Measurements from ENCODE around the gene KLHDC4. TPM values are rescaled to one million over a fixed set of nuclear protein-coding genes. Genes with fewer than 3 reads are reported as not detected.
"Not testable (repeated sequence)": the region's sequence is repeated elsewhere in the genome, so short reads cannot be mapped to it uniquely, and the experiment has no call there.

KLHDC4 gene
- polyA plus RNA-seq, 2 donors = 20.0 to 32.4 TPM

- H3K9me3 ChIP-seq (ENCODE audit: control insufficient read depth in 2 of 2, insufficient read depth in 1 of 2, low read depth in 1 of 2, low read length in 1 of 2); H3K36me3 ChIP-seq (ENCODE audit: control insufficient read depth in 2 of 2, insufficient read depth in 2 of 2, low read length in 1 of 2); H3K4me1 ChIP-seq (ENCODE audit: control insufficient read depth in 2 of 2, insufficient read depth in 2 of 2, low read length in 1 of 2); H3K27me3 ChIP-seq (ENCODE audit: control insufficient read depth in 1 of 2, insufficient read depth in 2 of 2, low read length in 2 of 2); H3K27ac ChIP-seq (ENCODE audit: low read depth in 2 of 2, low read length in 1 of 2); H3K4me3 ChIP-seq (ENCODE audit: low read depth in 1 of 2, low read length in 2 of 2): not testable (repeated sequence)
- 77 to 78% methylated on average over 4 of the region's 4 CpGs for WGBS, 2 donors
These were observed 1.7 kb upstream of the KLHDC4 start for GRCh38 chr16:87767456-87767855.

GRCh38 chr16:87766485-87766797 lies 655 bp upstream of the KLHDC4 start:
- Histone ChIP-seq H3K4me1 (ENCODE audit: control insufficient read depth in 2 of 2, insufficient read depth in 2 of 2, low read length in 1 of 2) (peaks cover 2 to 4% of the 10 kb centered on the region in 2 donors), H3K4me3 (ENCODE audit: low read depth in 1 of 2, low read length in 2 of 2) (peak overlapping the region; percentile 72 to 89), H3K9me3 (ENCODE audit: control insufficient read depth in 2 of 2, insufficient read depth in 1 of 2, low read depth in 1 of 2, low read length in 1 of 2) (no peaks in the 10 kb centered on the region), H3K27ac (ENCODE audit: low read depth in 2 of 2, low read length in 1 of 2) (peak overlapping the region; percentile 86 to 97), H3K27me3 (ENCODE audit: control insufficient read depth in 1 of 2, insufficient read depth in 2 of 2, low read length in 2 of 2) (no peaks in the 10 kb centered on the region), H3K36me3 (ENCODE audit: control insufficient read depth in 2 of 2, insufficient read depth in 2 of 2, low read length in 1 of 2) (peaks cover 0 to 5% of the 10 kb centered on the region in 2 donors)
- WGBS, 2 donors = 36 to 43% methylated on average over 17 of the region's 17 CpGs

GRCh38 chr16:87765473-87765775 lies 362 bp downstream of the KLHDC4 start:
- Histone ChIP-seq H3K27ac (ENCODE audit: low read depth in 2 of 2, low read length in 1 of 2) (peak overlapping the region; percentile 86 to 97), H3K27me3 (ENCODE audit: control insufficient read depth in 1 of 2, insufficient read depth in 2 of 2, low read length in 2 of 2) (no peaks in the 10 kb centered on the region), H3K4me3 (ENCODE audit: low read depth in 1 of 2, low read length in 2 of 2) (peak overlapping the region; percentile 72 to 89), H3K4me1 (ENCODE audit: control insufficient read depth in 2 of 2, insufficient read depth in 2 of 2, low read length in 1 of 2) (peaks cover 2 to 4% of the 10 kb centered on the region in 2 donors), H3K9me3 (ENCODE audit: control insufficient read depth in 2 of 2, insufficient read depth in 1 of 2, low read depth in 1 of 2, low read length in 1 of 2) (no peaks in the 10 kb centered on the region), H3K36me3 (ENCODE audit: control insufficient read depth in 2 of 2, insufficient read depth in 2 of 2, low read length in 1 of 2) (peaks cover 0 to 8% of the 10 kb centered on the region in 2 donors)
- 0 to 1% methylated on average over 31 to 32 of the region's 32 CpGs for whole genome bisulfite sequencing, 2 donors

GRCh38 chr16:87764600-87765472 lies 950 bp downstream of the KLHDC4 start:
- H3K4me3 ChIP-seq (ENCODE audit: low read depth in 1 of 2, low read length in 2 of 2) = peak overlapping the region; percentile 72 to 89
- H3K36me3 ChIP-seq (ENCODE audit: control insufficient read depth in 2 of 2, insufficient read depth in 2 of 2, low read length in 1 of 2) = peaks cover 0 to 8% of the 10 kb centered on the region in 2 donors
- no peaks in the 10 kb centered on the region for H3K27me3 ChIP-seq (ENCODE audit: control insufficient read depth in 1 of 2, insufficient read depth in 2 of 2, low read length in 2 of 2)
- peaks cover 2 to 4% of the 10 kb centered on the region in 2 donors for H3K4me1 ChIP-seq (ENCODE audit: control insufficient read depth in 2 of 2, insufficient read depth in 2 of 2, low read length in 1 of 2)
- H3K9me3 ChIP-seq (ENCODE audit: control insufficient read depth in 2 of 2, insufficient read depth in 1 of 2, low read depth in 1 of 2, low read length in 1 of 2) = no peaks in the 10 kb centered on the region
- H3K27ac ChIP-seq (ENCODE audit: low read depth in 2 of 2, low read length in 1 of 2) = peak overlapping the region in 1 of 2 donors; percentile 97
- 26 to 33% methylated on average over 14 of the region's 14 CpGs for WGBS, 2 donors

- H3K27ac ChIP-seq (ENCODE audit: low read depth in 2 of 2, low read length in 1 of 2) = no peak overlapping the region
- WGBS, 2 donors = 89% methylated on average over 9 of the region's 9 CpGs
- no peak overlapping the region for H3K4me3 ChIP-seq (ENCODE audit: low read depth in 1 of 2, low read length in 2 of 2)
- no peaks in the 10 kb centered on the region for H3K27me3 ChIP-seq (ENCODE audit: control insufficient read depth in 1 of 2, insufficient read depth in 2 of 2, low read length in 2 of 2)
- H3K9me3 ChIP-seq (ENCODE audit: control insufficient read depth in 2 of 2, insufficient read depth in 1 of 2, low read depth in 1 of 2, low read length in 1 of 2) = no peaks in the 10 kb centered on the region
- H3K4me1 ChIP-seq (ENCODE audit: control insufficient read depth in 2 of 2, insufficient read depth in 2 of 2, low read length in 1 of 2) = peaks cover 2 to 4% of the 10 kb centered on the region in 2 donors
- peaks cover 0 to 12% of the 10 kb centered on the region in 2 donors for H3K36me3 ChIP-seq (ENCODE audit: control insufficient read depth in 2 of 2, insufficient read depth in 2 of 2, low read length in 1 of 2)
These were observed 3.2 kb downstream of the KLHDC4 start for GRCh38 chr16:87762620-87763019.

GRCh38 chr16:87762071-87762571 lies 3.7 kb downstream of the KLHDC4 start:
- peaks cover 2 to 4% of the 10 kb centered on the region in 2 donors for H3K4me1 ChIP-seq (ENCODE audit: control insufficient read depth in 2 of 2, insufficient read depth in 2 of 2, low read length in 1 of 2)
- WGBS, 2 donors = 84 to 85% methylated on average over 14 of the region's 14 CpGs
- no peak overlapping the region for H3K27ac ChIP-seq (ENCODE audit: low read depth in 2 of 2, low read length in 1 of 2)
- no peaks in the 10 kb centered on the region for H3K27me3 ChIP-seq (ENCODE audit: control insufficient read depth in 1 of 2, insufficient read depth in 2 of 2, low read length in 2 of 2)
- peaks cover 0 to 12% of the 10 kb centered on the region in 2 donors for H3K36me3 ChIP-seq (ENCODE audit: control insufficient read depth in 2 of 2, insufficient read depth in 2 of 2, low read length in 1 of 2)
- H3K9me3 ChIP-seq (ENCODE audit: control insufficient read depth in 2 of 2, insufficient read depth in 1 of 2, low read depth in 1 of 2, low read length in 1 of 2) = no peaks in the 10 kb centered on the region
- H3K4me3 ChIP-seq (ENCODE audit: low read depth in 1 of 2, low read length in 2 of 2) = no peak overlapping the region

GRCh38 chr16:87761060-87761459 lies 4.7 kb downstream of the KLHDC4 start:
- Histone ChIP-seq H3K27ac (ENCODE audit: low read depth in 2 of 2, low read length in 1 of 2) (no peak overlapping the region), H3K4me3 (ENCODE audit: low read depth in 1 of 2, low read length in 2 of 2) (no peak overlapping the region), H3K27me3 (ENCODE audit: control insufficient read depth in 1 of 2, insufficient read depth in 2 of 2, low read length in 2 of 2) (no peaks in the 10 kb centered on the region), H3K4me1 (ENCODE audit: control insufficient read depth in 2 of 2, insufficient read depth in 2 of 2, low read length in 1 of 2) (peaks cover 0 to 4% of the 10 kb centered on the region in 2 donors), H3K36me3 (ENCODE audit: control insufficient read depth in 2 of 2, insufficient read depth in 2 of 2, low read length in 1 of 2) (peaks cover 0 to 15% of the 10 kb centered on the region in 2 donors), H3K9me3 (ENCODE audit: control insufficient read depth in 2 of 2, insufficient read depth in 1 of 2, low read depth in 1 of 2, low read length in 1 of 2) (no peaks in the 10 kb centered on the region)
- WGBS, 2 donors = 88 to 90% methylated on average over 8 of the region's 8 CpGs

- WGBS, 2 donors = 91 to 93% methylated on average over 8 of the region's 8 CpGs
- no peaks in the 10 kb centered on the region for H3K27me3 ChIP-seq (ENCODE audit: control insufficient read depth in 1 of 2, insufficient read depth in 2 of 2, low read length in 2 of 2)
- no peak overlapping the region for H3K27ac ChIP-seq (ENCODE audit: low read depth in 2 of 2, low read length in 1 of 2)
- peaks cover 0 to 35% of the 10 kb centered on the region in 2 donors for H3K36me3 ChIP-seq (ENCODE audit: control insufficient read depth in 2 of 2, insufficient read depth in 2 of 2, low read length in 1 of 2)
- no peak overlapping the region for H3K4me3 ChIP-seq (ENCODE audit: low read depth in 1 of 2, low read length in 2 of 2)
- H3K9me3 ChIP-seq (ENCODE audit: control insufficient read depth in 2 of 2, insufficient read depth in 1 of 2, low read depth in 1 of 2, low read length in 1 of 2) = no peaks in the 10 kb centered on the region
- H3K4me1 ChIP-seq (ENCODE audit: control insufficient read depth in 2 of 2, insufficient read depth in 2 of 2, low read length in 1 of 2) = no peaks in the 10 kb centered on the region
These were observed 7.9 kb downstream of the KLHDC4 start for GRCh38 chr16:87757841-87758426.

GRCh38 chr16:87754535-87754934 lies 11.3 kb downstream of the KLHDC4 start:
- H3K36me3 ChIP-seq (ENCODE audit: control insufficient read depth in 2 of 2, insufficient read depth in 2 of 2, low read length in 1 of 2) = peaks cover 0 to 39% of the 10 kb centered on the region in 2 donors

More at GRCh38 chr16:87754535-87754934, 11.3 kb downstream of the KLHDC4 start:
- no peaks in the 10 kb centered on the region for H3K27me3 ChIP-seq (ENCODE audit: control insufficient read depth in 1 of 2, insufficient read depth in 2 of 2, low read length in 2 of 2)
- H3K4me1 ChIP-seq (ENCODE audit: control insufficient read depth in 2 of 2, insufficient read depth in 2 of 2, low read length in 1 of 2) = no peaks in the 10 kb centered on the region
- no peaks in the 10 kb centered on the region for H3K9me3 ChIP-seq (ENCODE audit: control insufficient read depth in 2 of 2, insufficient read depth in 1 of 2, low read depth in 1 of 2, low read length in 1 of 2)
- WGBS, 2 donors = 86 to 87% methylated on average over 11 of the region's 11 CpGs
- no peak overlapping the region for H3K4me3 ChIP-seq (ENCODE audit: low read depth in 1 of 2, low read length in 2 of 2)
- H3K27ac ChIP-seq (ENCODE audit: low read depth in 2 of 2, low read length in 1 of 2) = no peak overlapping the region

All from esophagus (tissue), 2 donors.